Endothelial cell (in vitro differentiated cells): ENCODE data around the gene SLC35E4. TPM values are rescaled to one million over a fixed set of nuclear protein-coding genes. Genes with fewer than 3 reads are reported as not detected.

ENCODE experiments used
- DNase-seq: peaks from one replicate; pipeline ENCODE4 v3.0.0; 2021; ENCODE audit warnings: low spot score
- H3K27ac Mint-ChIP-seq: one replicate; pipeline ENCODE4 v1.8.0; 2021; ENCODE audit warnings: mixed read lengths, inconsistent platforms; ENCODE audit not compliant: unreplicated experiment
- H3K27me3 Mint-ChIP-seq: one replicate; pipeline ENCODE4 v1.8.0; 2021; ENCODE audit warnings: mild to moderate bottlenecking, moderate library complexity, mixed read lengths, inconsistent platforms; ENCODE audit not compliant: unreplicated experiment
- H3K36me3 Mint-ChIP-seq: one replicate; pipeline ENCODE4 v1.8.0; 2021; ENCODE audit warnings: mild to moderate bottlenecking, low read depth, mixed read lengths, inconsistent platforms; ENCODE audit not compliant: unreplicated experiment
- H3K4me1 Mint-ChIP-seq: one replicate; pipeline ENCODE4 v1.8.0; 2021; ENCODE audit warnings: mild to moderate bottlenecking, mixed read lengths, inconsistent platforms; ENCODE audit not compliant: unreplicated experiment
- H3K4me3 Mint-ChIP-seq: one replicate; pipeline ENCODE4 v1.8.0; 2021; ENCODE audit warnings: mild to moderate bottlenecking, mixed read lengths, inconsistent platforms; ENCODE audit not compliant: unreplicated experiment
- H3K9me3 Mint-ChIP-seq: one replicate; pipeline ENCODE4 v1.8.0; 2021; ENCODE audit warnings: mixed read lengths, inconsistent platforms; ENCODE audit not compliant: unreplicated experiment
- total RNA-seq: library from RNA; stranded (reverse); fragmentation: NEBNext Ultra II Directional; extraction: Animal tissue kit (Norgen Biotek cat#: 25700); gene quantifications from one replicate; pipeline ENCODE4 v1.2.1, GENCODE V29; 2021; ENCODE audit not compliant: unreplicated experiment
- TF ChIP-seq, protein P1 (sequence below): fragments of 200-600 bp; sonication (generic); IDR thresholded peaks from one replicate; pipeline ENCODE4 v1.5.0; 2021; ENCODE audit warnings: antibody characterized with exemption; ENCODE audit not compliant: unreplicated experiment

SLC35E4 gene
- total RNA-seq, 1 donor from 2014 or later, result 8.4 TPM

- Mint-ChIP-seq H3K9me3 (no peaks in the 10 kb centered on the region), H3K27ac (no peak overlapping the region)
These were observed 55.6 kb downstream of the SLC35E4 start for GRCh38 chr22:30691204-30691603.

DNA sequence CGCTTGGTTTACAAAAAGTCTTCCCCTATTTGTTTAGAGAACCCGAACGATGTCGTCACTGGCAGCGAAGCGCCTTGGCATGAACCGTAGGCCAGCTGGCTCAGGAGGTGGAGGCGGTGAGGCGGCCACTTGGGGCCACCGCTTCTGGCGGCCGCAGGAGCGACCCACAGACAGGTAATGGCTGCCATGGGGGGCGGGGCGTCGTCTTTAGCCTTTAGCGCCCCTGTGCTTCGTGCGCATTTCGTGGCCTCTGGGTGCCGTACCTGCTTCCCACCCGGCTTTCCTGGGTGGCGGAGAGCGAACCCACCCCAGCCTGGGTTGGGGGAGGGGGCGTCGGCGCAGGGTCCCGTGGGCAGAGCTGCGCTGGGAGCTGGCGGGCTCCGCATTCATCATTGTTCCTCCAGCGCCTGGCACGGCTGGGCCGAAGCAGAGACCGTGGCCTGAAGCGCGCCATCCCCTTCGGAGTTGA is 58.6 kb downstream of the SLC35E4 start:
- no peaks in the 10 kb centered on the region for H3K9me3 Mint-ChIP-seq
- peak; percentile 33 for DNase-seq
- H3K4me1 Mint-ChIP-seq, result peaks cover 7% of the 10 kb centered on the region
- peak overlapping the region; percentile 89 for H3K4me3 Mint-ChIP-seq
- no peak overlapping the region for H3K27ac Mint-ChIP-seq
- H3K36me3 Mint-ChIP-seq, result no peaks in the 10 kb centered on the region
- TF ChIP-seq, protein P1, sequence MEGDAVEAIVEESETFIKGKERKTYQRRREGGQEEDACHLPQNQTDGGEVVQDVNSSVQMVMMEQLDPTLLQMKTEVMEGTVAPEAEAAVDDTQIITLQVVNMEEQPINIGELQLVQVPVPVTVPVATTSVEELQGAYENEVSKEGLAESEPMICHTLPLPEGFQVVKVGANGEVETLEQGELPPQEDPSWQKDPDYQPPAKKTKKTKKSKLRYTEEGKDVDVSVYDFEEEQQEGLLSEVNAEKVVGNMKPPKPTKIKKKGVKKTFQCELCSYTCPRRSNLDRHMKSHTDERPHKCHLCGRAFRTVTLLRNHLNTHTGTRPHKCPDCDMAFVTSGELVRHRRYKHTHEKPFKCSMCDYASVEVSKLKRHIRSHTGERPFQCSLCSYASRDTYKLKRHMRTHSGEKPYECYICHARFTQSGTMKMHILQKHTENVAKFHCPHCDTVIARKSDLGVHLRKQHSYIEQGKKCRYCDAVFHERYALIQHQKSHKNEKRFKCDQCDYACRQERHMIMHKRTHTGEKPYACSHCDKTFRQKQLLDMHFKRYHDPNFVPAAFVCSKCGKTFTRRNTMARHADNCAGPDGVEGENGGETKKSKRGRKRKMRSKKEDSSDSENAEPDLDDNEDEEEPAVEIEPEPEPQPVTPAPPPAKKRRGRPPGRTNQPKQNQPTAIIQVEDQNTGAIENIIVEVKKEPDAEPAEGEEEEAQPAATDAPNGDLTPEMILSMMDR, result no peak
- peaks cover 9% of the 10 kb centered on the region for H3K27me3 Mint-ChIP-seq

More at GRCh38 chr22:30691204-30691603, 55.6 kb downstream of the SLC35E4 start:
- H3K4me1 Mint-ChIP-seq, result peaks cover 7% of the 10 kb centered on the region
- H3K27me3 Mint-ChIP-seq, result peaks cover 9% of the 10 kb centered on the region
- DNase-seq, result no peak
- H3K36me3 Mint-ChIP-seq, result no peaks in the 10 kb centered on the region
- no peak overlapping the region for H3K4me3 Mint-ChIP-seq
- TF ChIP-seq, protein P1, result no peak

DNA sequence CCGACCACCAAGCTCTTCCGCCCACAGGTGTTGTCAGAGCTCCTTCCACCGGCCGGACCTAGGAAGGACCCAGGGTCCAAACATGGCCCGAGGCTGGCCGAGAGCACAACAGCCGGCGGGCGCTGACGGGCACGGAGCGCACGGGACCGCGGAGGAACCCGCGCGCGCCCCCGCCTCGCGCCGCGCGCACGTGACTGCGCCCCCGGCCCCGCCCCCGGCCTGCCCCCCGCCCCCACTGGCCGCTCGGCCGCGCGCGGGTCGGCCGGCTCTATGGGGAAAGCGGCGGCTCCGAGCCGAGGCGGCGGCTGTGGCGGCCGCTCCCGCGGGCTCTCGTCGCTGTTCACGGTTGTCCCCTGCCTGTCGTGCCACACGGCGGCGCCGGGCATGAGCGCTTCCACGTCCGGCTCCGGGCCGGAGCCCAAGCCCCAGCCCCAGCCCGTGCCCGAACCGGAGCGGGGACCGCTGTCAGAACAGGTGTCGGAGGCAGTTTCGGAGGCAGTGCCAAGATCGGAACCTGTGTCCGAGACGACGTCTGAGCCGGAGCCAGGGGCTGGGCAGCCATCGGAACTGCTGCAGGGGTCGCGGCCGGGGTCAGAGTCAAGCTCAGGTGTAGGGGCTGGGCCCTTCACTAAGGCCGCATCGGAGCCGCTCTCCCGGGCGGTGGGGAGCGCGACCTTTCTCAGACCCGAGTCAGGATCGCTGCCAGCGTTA is 59.2 kb downstream of the SLC35E4 start, which contains the start of gene OSBP2:
OSBP2 (plus strand) TSS at position 235 of the 711 bp plus-strand sequence; CDS start at position 271, 36 bp downstream.
- no peak within 1 kb of the TSS for H3K27ac Mint-ChIP-seq
- DNase-seq, result peak; percentile 43
- TF ChIP-seq, protein P1, result no peak
- peaks cover 9% of the 10 kb centered on the region for H3K27me3 Mint-ChIP-seq
- H3K4me1 Mint-ChIP-seq, result peaks cover 7% of the 10 kb centered on the region
- peak within 1 kb of the TSS; percentile 89 for H3K4me3 Mint-ChIP-seq
- H3K36me3 Mint-ChIP-seq, result no peaks in the 10 kb centered on the region
- H3K9me3 Mint-ChIP-seq, result no peaks in the 10 kb centered on the region

GRCh38 chr22:30695351-30695851 is 59.8 kb downstream of the SLC35E4 start:
- no peaks in the 10 kb centered on the region for H3K36me3 Mint-ChIP-seq
- peaks cover 7% of the 10 kb centered on the region for H3K4me1 Mint-ChIP-seq
- DNase-seq, result no peak
- no peaks in the 10 kb centered on the region for H3K9me3 Mint-ChIP-seq
- H3K27ac Mint-ChIP-seq, result no peak overlapping the region
- peak overlapping the region; percentile 87 for H3K4me3 Mint-ChIP-seq
- H3K27me3 Mint-ChIP-seq, result peaks cover 9% of the 10 kb centered on the region
- TF ChIP-seq, protein P1, result no peak
